Kidney (tissue), 14 donors: Measurements from ENCODE around the gene ACTR1B. TPM values are rescaled to one million over a fixed set of nuclear protein-coding genes. Genes with fewer than 3 reads are reported as not detected.
A peak's percentile ranks its signal among the peaks of the same experiment; 100 is the strongest.

ENCODE experiments used
- DNase-seq, 5 donors: peaks; one replicate each; pipeline ENCODE4 v3.0.0-alpha.2; 2013 to 2020
- FAIRE-seq: peaks from 2 replicates; lab custom pipeline; 2012; peaks lifted over from hg19 to GRCh38; lab: Jason Lieb, UNC
- H3K27ac ChIP-seq, 2 donors: one replicate each; pipeline ENCODE4 v1.7.0; 2013; ENCODE audit warnings: low read depth in 2 of 2, low read length in 2 of 2, inconsistent platforms in 1 of 2
- H3K27me3 ChIP-seq: one replicate; pipeline ENCODE4 v1.7.1; 2013; ENCODE audit warnings: low read length, inconsistent platforms; ENCODE audit not compliant: control insufficient read depth, insufficient read depth
- H3K36me3 ChIP-seq, 3 donors: one replicate each; pipeline versions ENCODE4 v1.7.0 to v1.7.1; 2013; ENCODE audit warnings: low read length in 3 of 3, control low read depth in 1 of 3, inconsistent platforms in 1 of 3; ENCODE audit not compliant: insufficient read depth in 3 of 3, control insufficient read depth in 2 of 3
- H3K4me1 ChIP-seq, 3 donors: one replicate each; pipeline versions ENCODE4 v1.7.0 to v1.7.1; 2013; ENCODE audit warnings: low read length in 3 of 3, inconsistent platforms in 1 of 3, low read depth in 1 of 3; ENCODE audit not compliant: control insufficient read depth in 2 of 3, insufficient read depth in 2 of 3
- H3K4me3 ChIP-seq, 3 donors: one replicate each; pipeline versions ENCODE4 v1.7.0 to v1.8.1; 2013; ENCODE audit warnings: low read length in 3 of 3, control low read depth in 1 of 3, inconsistent platforms in 1 of 3
- H3K9ac ChIP-seq, 3 donors: one replicate each; pipeline versions ENCODE4 v1.7.0 to v1.7.1; 2013; ENCODE audit warnings: low read length in 3 of 3, control low read depth in 1 of 3, inconsistent platforms in 1 of 3
- H3K9me3 ChIP-seq, 3 donors: one replicate each; pipeline versions ENCODE4 v1.7.0 to v1.7.1; 2013; ENCODE audit warnings: low read length in 3 of 3, control low read depth in 1 of 3, inconsistent platforms in 1 of 3; ENCODE audit not compliant: control insufficient read depth in 2 of 3, insufficient read depth in 1 of 3
- intact Hi-C: fragments of 100-400 bp; cut with DNase I; formaldehyde crosslinking; loops from one replicate; pipeline ENCODE4 v1.11.1; 2022
- polyA plus RNA-seq: library from polyadenylated mRNA; stranded (reverse); fragments of 350-450 nt; fragmentation: Illumina TruSeq; extraction: RNeasy Lipid Tissue Mini Kit (QIAGEN cat#74804); gene quantifications from one replicate; pipeline ENCODE4 v1.2.3, GENCODE V29; 2014; ENCODE audit warnings: low read depth, low replicate concordance; ENCODE audit not compliant: insufficient read depth
- total RNA-seq: library from RNA; stranded (reverse); fragmentation: NEBNext Ultra II Directional; extraction: Animal tissue kit (Norgen Biotek cat#: 25700); gene quantifications from one replicate; pipeline ENCODE4 v1.2.1, GENCODE V29; 2021
- TF ChIP-seq, protein P1 (sequence below): IDR thresholded peaks from 3 replicates; pipeline ENCODE4 v1.5.1; 2012; ENCODE audit warnings: mild to moderate bottlenecking, moderate library complexity, borderline replicate concordance; ENCODE audit not compliant: insufficient read depth; ENCODE audit errors: extremely low read depth
- donor health status: control.
- donor health status: control.
- donor health status: control.
- donor health status: control.
- donor health status: control.
- donor health status: DM: yes; HTN: yes; CAD: no.
- donor health status: Normal renal cell carcinoma (clear cell type).

The ACTR1B gene
- total and polyA plus RNA-seq, 2 donors from 2014 or later = 62.4 to 76.7 TPM

- Histone ChIP-seq H3K27me3 (no peaks in the 10 kb centered on the region), H3K4me1 (peaks cover 0 to 18% (median 0%) of the 10 kb centered on the region in 3 donors), H3K9me3 (peaks cover 0 to 6% (median 0%) of the 10 kb centered on the region in 3 donors), H3K4me3 (no peak overlapping the region), H3K27ac (no peak overlapping the region), H3K9ac (no peak overlapping the region), H3K36me3 (peaks cover 5 to 21% (median 19%) of the 10 kb centered on the region in 3 donors)
- DNase-seq = no peak
- no peak for FAIRE-seq
- intact Hi-C loops = no loop called here
- TF ChIP-seq, protein P1, sequence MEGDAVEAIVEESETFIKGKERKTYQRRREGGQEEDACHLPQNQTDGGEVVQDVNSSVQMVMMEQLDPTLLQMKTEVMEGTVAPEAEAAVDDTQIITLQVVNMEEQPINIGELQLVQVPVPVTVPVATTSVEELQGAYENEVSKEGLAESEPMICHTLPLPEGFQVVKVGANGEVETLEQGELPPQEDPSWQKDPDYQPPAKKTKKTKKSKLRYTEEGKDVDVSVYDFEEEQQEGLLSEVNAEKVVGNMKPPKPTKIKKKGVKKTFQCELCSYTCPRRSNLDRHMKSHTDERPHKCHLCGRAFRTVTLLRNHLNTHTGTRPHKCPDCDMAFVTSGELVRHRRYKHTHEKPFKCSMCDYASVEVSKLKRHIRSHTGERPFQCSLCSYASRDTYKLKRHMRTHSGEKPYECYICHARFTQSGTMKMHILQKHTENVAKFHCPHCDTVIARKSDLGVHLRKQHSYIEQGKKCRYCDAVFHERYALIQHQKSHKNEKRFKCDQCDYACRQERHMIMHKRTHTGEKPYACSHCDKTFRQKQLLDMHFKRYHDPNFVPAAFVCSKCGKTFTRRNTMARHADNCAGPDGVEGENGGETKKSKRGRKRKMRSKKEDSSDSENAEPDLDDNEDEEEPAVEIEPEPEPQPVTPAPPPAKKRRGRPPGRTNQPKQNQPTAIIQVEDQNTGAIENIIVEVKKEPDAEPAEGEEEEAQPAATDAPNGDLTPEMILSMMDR = no peak
These were observed 5.1 kb downstream of the ACTR1B start for GRCh38 chr2:97658691-97659157.

- intact Hi-C loops = no loop called here
- H3K36me3 ChIP-seq = peaks cover 5 to 21% (median 19%) of the 10 kb centered on the region in 3 donors
- FAIRE-seq (no peak), DNase-seq (peak in 1 of 5 donors; percentile 72)
- peaks cover 0 to 12% (median 0%) of the 10 kb centered on the region in 3 donors for H3K9me3 ChIP-seq
- TF ChIP-seq, protein P1 = no peak
- H3K4me1 ChIP-seq = peaks cover 0 to 17% (median 0%) of the 10 kb centered on the region in 3 donors
- no peak overlapping the region for H3K27ac ChIP-seq
- no peak overlapping the region for H3K4me3 ChIP-seq
- no peaks in the 10 kb centered on the region for H3K27me3 ChIP-seq
- H3K9ac ChIP-seq = no peak overlapping the region
These were observed 5.7 kb downstream of the ACTR1B start for GRCh38 chr2:97657986-97658690.

GRCh38 chr2:97656905-97657587 lies 6.8 kb downstream of the ACTR1B start:
- TF ChIP-seq, protein P1 = no peak
- Histone ChIP-seq H3K27ac (no peak overlapping the region), H3K27me3 (no peaks in the 10 kb centered on the region), H3K36me3 (peaks cover 5 to 21% (median 19%) of the 10 kb centered on the region in 3 donors), H3K4me3 (no peak overlapping the region), H3K9ac (no peak overlapping the region), H3K9me3 (peaks cover 0 to 12% (median 0%) of the 10 kb centered on the region in 3 donors), H3K4me1 (peaks cover 0 to 7% (median 0%) of the 10 kb centered on the region in 3 donors)
- FAIRE-seq (no peak), DNase-seq (no peak)
- intact Hi-C loops = no loop called here
